GM08714 (cell line): ENCODE results near the gene FAM163A.
"Not testable (repeated sequence)": the region's sequence is repeated elsewhere in the genome, so short reads cannot be mapped to it uniquely, and the experiment has no call there.

Experiments used
- H3K4me3 ChIP-seq: fragments of 200-500 bp; sonication (Bioruptor generic); 2 replicates; pipeline ENCODE4 v1.5.1; 2014; ENCODE audit warnings: mild to moderate bottlenecking, low read length, inconsistent platforms
- ZNF274 ChIP-seq: IDR thresholded peaks from 2 replicates; pipeline ENCODE4 v1.6.1; 2012; ENCODE audit warnings: mild to moderate bottlenecking, low read depth, low read length

The FAM163A gene

DNA sequence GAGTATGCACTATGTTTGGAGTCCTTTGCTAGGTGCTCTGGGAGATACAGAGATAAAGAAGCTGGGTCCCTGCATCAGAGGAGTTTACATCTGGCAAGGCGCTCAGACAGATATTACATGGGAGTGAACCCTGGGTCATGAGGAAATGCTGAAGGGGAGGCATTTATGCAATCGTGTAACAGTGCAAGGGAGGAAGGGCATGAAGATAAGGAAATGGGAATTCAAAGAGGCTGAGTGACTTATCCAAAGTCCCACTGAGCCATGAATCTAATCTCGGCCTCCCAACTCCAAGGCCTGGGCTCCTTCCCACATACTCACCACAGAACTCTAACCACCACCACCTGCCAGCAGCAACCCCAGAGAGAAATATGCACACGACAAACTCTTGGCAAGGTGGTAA lies 51.6 kb downstream of the FAM163A start:
- H3K4me3 ChIP-seq, result no peak overlapping the region
- no peak for TF ChIP-seq ZNF274

GRCh38 chr1:179798213-179798863 lies 55.2 kb downstream of the FAM163A start:
- no peak overlapping the region for H3K4me3 ChIP-seq
- TF ChIP-seq ZNF274, result no peak

DNA sequence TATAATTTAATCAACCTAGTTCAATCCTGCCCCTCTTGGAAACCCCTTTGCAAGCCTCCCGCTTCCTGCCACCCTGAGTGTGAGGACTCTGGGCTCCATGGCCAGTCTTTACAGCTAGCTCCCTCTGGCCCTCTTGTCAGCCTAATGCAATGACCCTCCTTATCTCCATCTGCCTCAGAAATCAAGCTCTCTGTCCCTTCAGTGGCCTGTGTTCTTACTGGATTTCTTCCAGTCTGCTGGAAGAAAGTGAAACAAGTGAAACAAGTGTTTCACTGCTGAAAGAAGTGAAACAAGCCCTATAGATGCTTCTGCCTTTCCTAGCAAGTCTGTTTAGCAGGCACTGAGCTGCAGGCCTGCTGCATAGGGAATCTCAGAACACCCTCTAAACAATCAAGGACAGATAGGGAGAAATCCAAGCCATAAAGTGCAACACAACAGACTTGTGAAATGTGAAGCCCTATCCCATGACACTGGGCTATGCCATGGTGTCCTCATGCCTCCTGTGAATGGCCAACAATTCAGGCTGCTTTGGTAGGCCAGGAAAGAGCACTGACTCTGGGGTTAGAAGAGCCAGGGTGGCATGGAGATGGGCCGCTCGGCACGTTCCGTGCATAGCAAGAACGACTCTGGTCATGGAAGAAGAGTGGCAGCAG lies 55.9 kb downstream of the FAM163A start:
- TF ChIP-seq ZNF274, result no peak
- H3K4me3 ChIP-seq, result no peak overlapping the region

- H3K4me3 ChIP-seq, result no peak overlapping the region
- TF ChIP-seq ZNF274, result no peak
These were observed 57.4 kb downstream of the FAM163A start for GRCh38 chr1:179800481-179800880.

GRCh38 chr1:179803104-179803503 lies 60.0 kb downstream of the FAM163A start:
- no peak for TF ChIP-seq ZNF274
- H3K4me3 ChIP-seq, result no peak overlapping the region

- H3K4me3 ChIP-seq, result no peak overlapping the region
- TF ChIP-seq ZNF274, result no peak
These were observed 60.8 kb downstream of the FAM163A start for GRCh38 chr1:179803918-179804317.

DNA sequence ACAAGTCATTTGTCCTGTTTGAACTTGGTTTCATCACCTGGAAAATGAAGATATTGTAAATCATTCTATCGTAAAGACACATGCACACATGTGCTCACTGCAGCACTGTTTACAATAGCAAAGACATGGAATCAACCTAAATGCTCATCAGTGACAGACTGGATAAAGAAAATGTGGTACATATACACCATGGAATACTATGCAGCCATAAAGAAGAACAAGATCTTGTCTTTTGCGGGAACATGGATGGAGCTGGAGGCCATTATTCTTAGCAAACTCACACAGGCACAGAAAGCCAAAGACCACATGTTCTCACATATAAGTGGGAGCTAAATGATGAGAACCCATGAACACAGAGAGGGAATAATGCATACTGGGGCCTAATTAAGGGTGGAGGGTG lies 61.3 kb downstream of the FAM163A start:
- H3K4me3 ChIP-seq, result not testable (repeated sequence)

- no peak overlapping the region for H3K4me3 ChIP-seq
- no peak for TF ChIP-seq ZNF274
These were observed 62.5 kb downstream of the FAM163A start for GRCh38 chr1:179805291-179806195.

- TF ChIP-seq ZNF274, result no peak
- H3K4me3 ChIP-seq, result no peak overlapping the region
These were observed 63.2 kb downstream of the FAM163A start for GRCh38 chr1:179806333-179806732.

DNA sequence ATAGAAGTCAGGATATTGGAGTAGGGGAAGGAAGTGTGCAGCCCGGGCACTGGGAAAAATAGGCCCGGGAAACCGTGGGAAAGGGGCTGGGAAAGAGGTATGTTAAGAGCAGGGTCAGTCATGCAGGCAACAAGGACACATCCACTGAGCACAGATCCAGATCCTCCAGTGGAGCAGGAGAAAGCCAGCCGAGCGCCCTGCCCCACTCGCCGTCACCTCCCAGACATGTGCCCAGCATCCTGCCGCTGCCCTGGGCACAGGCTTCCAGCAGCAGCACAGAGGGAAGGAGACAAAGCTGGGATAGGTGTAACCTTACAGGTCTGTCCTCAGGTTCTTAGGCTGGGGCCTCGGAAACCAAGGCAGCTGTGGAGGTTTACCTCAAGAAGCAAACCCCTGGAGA lies 64.2 kb downstream of the FAM163A start:
- no peak overlapping the region for H3K4me3 ChIP-seq
- TF ChIP-seq ZNF274, result no peak

DNA sequence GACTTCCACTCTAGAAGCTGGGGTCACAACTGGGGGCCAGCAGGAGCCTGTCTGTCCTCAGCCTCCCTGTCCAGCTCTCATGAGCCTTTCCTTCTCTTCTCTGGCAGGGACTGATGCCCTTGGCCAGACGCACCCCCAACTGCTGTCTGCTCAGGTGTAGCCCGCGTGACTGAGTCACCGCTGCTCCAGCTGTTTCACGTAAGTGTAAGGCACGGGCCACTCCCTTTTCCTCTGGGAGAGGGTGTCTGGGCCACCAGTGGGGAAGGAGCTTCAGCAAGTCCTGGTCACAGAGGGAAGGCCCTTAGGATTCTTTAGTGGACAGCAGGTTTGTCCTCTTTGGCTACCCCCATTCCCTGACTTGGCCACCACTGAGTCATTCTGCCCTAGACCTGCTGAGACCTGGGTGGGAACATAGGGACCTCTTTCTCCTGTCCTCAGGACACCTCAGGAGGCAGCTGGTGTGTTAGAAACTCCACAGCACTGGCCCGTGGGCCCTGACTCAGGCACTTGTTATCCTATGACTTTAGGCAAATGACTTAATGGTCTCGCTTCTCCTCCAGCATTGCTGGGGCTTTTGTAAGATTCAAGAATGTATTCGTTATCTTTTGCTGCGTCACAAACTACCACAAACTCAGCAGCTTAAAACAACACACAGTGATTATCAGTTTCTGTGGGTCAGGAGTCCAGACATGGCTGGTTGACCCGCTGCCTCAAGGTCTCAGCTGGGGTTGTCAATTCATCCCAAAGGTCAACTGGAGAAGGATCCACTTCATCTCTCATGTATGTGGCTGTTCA lies 64.8 kb downstream of the FAM163A start:
- TF ChIP-seq ZNF274, result no peak
- H3K4me3 ChIP-seq, result no peak overlapping the region

GRCh38 chr1:179808503-179808902 lies 65.4 kb downstream of the FAM163A start:
- no peak for TF ChIP-seq ZNF274
- no peak overlapping the region for H3K4me3 ChIP-seq

GRCh38 chr1:179809506-179810366 lies 66.6 kb downstream of the FAM163A start:
- no peak overlapping the region for H3K4me3 ChIP-seq
- TF ChIP-seq ZNF274, result no peak

GRCh38 chr1:179810367-179810715 lies 67.2 kb downstream of the FAM163A start:
- TF ChIP-seq ZNF274, result no peak
- H3K4me3 ChIP-seq, result no peak overlapping the region
